ENCODE measurements around the gene CR1L.

- TF ChIP-seq ZFP3 (CRISPR knock-in tag; IDR thresholded peaks at IDR 0.05) (no peak), RARB (CRISPR knock-in tag; IDR thresholded peaks at IDR 0.05) (no peak), PATZ1 (CRISPR knock-in tag; IDR thresholded peaks at IDR 0.05; ENCODE audit: borderline replicate concordance) (no peak), CREB5 (CRISPR knock-in tag; IDR thresholded peaks at IDR 0.05; ENCODE audit: low read depth) (no peak), POU6F1 (CRISPR knock-in tag; IDR thresholded peaks at IDR 0.05; ENCODE audit: borderline replicate concordance, low read depth) (no peak), TCF4 (CRISPR knock-in tag; IDR thresholded peaks at IDR 0.05; ENCODE audit: borderline replicate concordance) (no peak), GLIS3 (CRISPR knock-in tag; IDR thresholded peaks at IDR 0.05) (no peak), ZNF70 (CRISPR knock-in tag; IDR thresholded peaks at IDR 0.05) (no peak), BACH2 (CRISPR knock-in tag; IDR thresholded peaks at IDR 0.05; ENCODE audit: borderline replicate concordance) (no peak), ZFP30 (CRISPR knock-in tag; IDR thresholded peaks at IDR 0.05) (no peak)
Measured at GRCh38 chr1:207763972-207764371, 119.0 kb downstream of the CR1L start.

Measured in SK-N-SH treated with all-trans-retinoic acid at 6 μM for 48 hours (cell line).